NCI-H2107 treated with DMSO at 0.1 percent for 48 hours (cell line): ENCODE measurements around the gene DAAM2.

Experiments used
- DNase-seq: peaks from one replicate; lab custom pipeline; 2025; ENCODE audit not compliant: unreplicated experiment; lab: John Stamatoyannopoulos, UW

The DAAM2 gene

DNA sequence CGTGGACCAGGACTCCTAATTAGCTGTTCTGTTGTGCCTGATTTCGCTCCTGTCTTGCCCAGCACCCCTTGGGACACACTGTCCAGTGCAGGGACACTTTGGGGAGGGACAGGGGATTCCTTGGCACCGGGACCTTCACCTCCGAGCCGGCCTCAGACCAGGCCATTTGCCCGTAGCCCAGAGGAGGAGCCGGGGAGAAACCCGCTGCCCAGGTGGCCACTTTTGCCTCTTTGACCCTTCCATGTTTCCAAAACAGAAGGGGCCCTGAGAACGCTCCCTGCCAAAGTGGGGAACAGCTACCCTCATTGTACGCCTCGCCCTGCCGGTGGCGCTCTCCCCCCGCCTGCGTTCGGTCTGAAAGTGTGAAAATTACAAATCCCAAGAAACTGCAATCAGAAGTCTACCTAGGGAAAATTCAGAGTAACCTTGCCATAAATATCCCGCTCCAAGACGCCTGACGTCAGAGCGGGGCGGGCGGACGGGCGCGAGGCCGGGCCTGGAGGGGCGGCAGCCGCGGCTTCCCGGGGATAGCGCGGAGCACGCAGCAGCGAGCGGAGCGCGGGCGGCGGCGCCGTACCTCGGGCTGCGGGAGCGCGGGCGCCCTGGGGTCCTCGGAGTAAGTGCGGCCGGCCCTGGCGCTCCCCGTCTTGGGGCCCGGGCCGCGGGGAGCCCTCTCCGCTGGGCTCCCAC is at the start of gene DAAM2:
Gene DAAM2, plus strand, starts transcription at position 527 of the 690 bp plus-strand sequence. CDS start 63,927 bp downstream, outside the sequence.
- no peak for DNase-seq

GRCh38 chr6:39746795-39747194 is 45.4 kb upstream of the DAAM2 start:
- DNase-seq = no peak

- no peak for DNase-seq
Observed at GRCh38 chr6:39752835-39753724, 39.1 kb upstream of the DAAM2 start.

DNA sequence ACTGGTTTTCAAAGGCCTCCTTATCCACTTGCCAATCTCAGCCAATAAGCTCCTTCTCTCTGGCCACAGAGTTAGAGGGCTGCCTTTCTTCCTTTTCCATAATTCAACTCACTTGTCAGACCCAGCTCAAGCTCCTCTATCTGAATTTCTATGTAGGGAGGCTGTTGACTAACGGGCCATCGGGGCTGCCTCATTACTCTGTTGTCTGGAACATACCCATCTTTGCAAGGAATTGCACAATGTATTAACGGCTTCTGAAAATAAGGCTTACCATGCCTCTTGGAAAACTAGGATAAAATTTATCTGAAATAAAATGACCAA is 38.5 kb upstream of the DAAM2 start:
- DNase-seq = no peak

DNA sequence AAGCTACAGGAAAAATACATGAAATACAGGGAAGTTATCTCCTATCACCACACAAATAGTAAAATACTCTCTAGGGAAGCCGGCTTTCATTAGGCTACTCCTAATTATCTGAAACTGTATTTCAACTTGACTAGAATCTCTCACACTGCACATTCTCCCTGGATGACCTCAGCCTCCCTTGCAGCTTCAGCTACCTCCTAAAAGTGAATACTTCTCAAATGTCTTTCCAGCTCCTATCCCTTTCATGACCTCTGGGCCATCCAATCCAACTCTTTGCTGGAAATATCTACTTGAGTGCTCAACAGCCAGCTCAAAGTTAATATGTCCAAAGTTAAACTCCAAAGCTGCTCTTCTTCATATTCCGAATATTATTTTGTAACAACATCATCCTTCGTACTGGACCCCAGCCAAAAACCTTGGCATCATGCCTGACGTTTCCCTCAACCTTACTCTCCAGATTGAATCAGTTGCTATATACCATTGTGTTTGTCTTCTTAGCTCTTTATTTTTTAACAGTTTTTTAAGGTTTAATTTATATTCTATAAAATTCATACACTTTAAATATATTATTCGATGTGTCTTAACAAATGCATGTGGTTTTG is 37.6 kb upstream of the DAAM2 start:
- DNase-seq = no peak

DNA sequence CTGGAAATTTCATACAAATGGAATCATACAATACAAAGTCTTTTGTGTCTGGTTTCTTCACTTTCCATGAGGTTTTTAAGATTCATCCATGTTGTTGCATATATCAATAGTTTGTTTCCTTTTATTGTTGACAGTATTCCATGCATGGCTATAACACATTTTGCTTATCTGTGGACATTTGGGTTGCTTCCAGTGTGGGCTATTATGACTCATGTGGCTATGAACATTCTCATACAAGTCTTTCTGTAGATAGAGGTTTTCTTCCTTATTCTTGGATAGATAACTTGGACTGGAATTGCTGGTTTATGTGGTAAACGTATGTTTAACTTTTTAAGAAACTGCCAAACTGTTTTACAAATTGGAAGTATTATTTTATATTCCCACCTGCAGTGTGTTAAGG is 36.9 kb upstream of the DAAM2 start:
- no peak for DNase-seq

- DNase-seq = no peak
Observed at GRCh38 chr6:39756582-39756981, 35.6 kb upstream of the DAAM2 start.

DNA sequence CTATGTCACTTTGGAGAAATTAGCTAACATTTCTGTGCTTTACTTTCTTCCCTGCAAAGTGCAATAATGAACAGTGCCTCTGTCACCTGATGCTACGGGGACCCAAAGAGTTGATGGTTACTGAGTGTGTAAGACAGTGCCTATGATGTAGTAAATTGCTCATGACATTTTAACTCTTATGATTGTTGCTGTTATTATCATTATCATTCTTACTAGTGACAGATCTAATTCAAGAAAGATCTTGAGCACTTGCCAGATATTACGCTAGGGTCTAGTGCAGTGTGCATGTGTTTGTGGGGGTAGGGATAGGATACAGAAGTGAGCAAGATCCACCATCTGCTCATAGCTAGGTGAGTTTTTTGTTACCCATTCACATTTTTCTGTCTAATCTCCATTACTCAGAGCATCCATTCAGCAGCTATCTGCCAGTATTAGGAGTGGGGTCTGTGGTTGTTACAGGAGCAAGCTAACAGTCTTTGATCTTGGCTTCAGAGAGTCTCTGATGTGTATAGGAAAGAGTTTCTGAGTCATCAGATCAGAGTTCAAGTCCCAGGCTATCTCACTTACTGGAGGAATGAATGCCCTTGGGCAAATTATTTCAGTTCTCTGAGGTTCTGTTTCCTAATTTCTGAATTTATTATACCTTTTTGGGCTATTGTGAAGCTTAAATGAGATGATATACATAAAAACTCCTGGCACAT is 33.1 kb upstream of the DAAM2 start:
- no peak for DNase-seq

DNA sequence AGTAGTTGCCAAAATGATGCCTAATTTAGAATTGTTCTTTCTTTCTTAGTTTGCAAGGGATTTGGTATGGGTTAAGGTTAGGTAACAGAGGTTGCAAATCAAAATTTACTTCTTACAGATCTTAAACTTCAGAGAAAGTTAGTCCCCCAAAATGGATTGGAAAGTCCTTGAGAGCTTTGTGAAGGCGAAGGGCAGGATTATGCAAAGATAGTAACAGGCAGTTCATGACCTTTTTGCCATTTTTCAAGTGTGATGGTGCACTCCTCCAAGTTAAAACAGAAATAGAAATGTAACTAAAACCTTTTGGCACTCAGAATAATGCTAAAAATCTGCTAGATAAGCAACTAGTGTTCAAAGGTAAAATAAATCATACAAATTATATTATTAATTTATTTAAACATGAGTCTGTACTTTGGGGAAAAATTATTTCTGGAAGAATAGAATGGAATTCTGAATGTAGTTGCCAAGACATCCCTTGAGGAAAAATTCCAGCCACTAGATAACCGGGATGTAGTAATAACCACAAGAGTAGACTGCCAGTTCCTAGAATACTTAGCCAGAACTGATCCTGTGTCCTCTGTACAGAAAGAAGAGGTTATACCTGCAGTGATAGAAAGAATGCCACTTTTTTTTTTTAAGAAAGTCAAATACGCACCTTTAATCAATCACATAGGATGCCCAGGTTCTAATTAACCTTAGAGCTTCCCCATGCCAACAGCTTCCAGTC is 31.8 kb upstream of the DAAM2 start:
- DNase-seq = no peak

DNA sequence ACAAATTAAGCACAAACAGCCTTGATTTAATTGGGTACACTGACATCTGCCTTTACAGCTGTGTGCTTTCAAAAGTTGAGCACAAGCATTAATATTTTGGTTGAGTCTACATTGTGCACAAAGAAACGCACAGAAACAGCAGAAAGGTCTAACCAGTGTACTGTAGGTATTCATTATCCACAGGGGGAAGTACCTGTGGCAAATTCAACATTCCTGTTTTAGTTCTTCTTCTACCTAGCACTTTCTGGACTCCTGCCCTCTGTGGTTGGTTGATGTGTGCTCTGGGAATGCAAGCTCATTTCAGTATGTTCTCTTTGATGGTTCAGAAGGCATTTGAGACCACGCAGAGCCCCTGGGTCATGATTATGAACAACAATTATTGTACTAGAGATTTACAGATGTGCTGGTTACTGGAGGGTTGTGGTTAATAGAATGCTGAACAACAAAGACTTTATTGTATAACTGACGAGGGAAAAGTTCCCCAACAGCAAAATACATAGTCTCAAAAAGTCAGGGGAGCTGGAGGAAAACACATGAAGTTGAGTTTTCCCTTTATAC is 26.6 kb upstream of the DAAM2 start:
- no peak for DNase-seq

DNA sequence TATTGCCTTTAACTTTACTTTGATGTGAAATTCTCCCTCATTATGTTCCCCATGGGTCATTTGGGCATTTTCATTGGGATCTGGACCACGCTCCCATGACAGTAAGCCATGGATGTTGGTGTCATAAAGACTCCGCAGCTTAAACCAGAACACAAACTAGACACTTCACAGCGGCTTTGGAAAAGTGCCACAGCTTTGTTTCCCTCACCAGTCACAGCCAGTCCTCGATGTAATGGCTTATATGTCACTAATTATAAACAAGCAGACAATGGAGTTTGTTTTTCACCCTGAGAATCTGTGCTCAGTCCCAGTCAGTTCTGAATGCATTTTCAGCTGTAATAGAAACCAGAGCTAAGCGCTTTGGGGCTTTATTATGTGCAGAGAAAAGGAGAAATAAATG is 23.2 kb upstream of the DAAM2 start:
- peak; percentile 38 for DNase-seq

- no peak for DNase-seq
Observed at GRCh38 chr6:39770446-39770845, 21.7 kb upstream of the DAAM2 start.

DNA sequence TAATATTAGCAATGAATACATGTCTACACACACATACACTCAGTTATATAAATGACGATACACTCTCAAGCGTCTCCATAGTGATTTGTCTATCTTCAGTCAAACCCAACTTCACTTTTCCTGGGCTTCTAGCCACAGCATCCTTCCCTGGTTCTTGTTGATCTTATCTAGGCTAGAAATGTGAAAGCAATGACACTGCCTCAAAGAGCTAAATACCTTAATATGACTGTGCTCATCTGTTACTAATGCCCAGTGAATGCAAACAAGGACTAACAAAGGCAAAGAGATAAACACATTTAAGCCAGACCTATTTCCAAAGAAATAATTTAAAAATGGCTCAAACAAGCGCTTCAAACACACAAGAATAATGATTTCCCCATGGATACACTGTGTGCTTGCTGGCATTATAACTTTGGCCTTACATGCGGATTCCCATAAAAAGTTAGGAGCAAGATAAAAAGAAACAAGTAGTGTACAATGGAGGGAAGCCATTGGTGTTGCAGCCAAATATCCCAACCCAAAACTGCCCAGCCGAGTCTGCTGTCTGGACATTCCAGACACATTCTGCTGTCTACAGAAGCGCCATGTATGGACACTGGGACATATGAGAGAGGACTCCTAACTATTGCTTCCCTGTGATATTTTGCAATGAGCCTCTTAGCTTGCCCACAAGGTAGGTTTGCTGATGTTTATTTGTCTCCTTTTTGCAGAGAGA is 19.5 kb upstream of the DAAM2 start:
- no peak for DNase-seq

DNA sequence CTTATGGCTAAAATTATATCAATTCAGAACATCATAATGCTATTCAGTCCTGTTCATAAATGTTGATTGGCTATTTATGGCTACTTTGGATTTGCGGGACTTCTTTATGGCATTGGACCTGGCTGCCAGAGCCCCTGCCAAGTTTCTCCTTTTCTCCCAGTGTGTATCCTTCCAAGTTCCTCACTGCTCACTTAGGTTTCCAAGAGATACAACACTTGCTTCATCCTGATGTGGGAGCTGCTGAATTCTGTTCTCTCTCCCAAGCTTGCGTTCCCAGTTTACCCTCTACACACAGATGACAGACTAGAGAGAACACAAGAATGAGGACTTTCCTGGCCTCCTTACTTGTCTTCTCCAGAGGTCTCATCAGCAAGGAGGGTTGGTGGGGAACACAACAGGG is 18.4 kb upstream of the DAAM2 start:
- DNase-seq = no peak

DNA sequence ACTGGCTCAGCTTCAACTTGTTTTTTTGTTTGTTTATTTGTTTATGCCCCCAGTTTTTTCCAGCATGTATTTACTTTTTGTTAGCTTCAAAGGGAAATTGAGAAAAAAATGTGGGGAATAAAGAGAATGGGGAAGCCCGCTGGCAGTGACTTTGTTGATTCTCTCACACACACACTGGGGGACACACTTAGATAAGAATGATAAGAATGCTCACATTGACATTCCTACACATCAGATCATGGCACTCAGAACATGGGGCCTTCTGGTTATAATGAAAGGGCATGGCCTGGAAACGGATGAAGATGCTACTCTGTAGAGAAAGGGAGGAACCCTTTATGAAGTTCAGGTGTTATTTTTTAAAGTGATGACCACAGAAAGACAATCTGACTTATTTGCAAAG is 15.6 kb upstream of the DAAM2 start:
- DNase-seq = no peak

DNA sequence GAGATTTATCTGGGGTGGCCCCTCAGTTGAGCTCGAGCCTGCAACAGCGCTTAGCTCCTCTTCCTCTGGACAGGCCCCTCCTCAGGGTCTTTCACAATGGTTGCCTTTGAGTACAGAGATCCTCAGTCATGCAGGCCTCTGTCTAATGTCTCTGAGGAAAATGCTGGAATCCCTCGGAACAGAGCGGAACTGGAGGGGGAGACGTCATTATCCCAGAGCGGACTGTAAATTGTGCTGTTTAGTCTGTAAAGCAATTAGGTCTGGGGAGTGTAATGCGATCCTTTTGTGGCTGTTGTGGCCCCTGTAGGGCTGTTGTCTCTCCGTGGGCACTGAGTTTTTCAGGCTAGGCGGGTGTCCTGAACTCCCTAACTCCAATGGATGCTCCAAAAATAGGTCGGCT is 15.0 kb upstream of the DAAM2 start:
- DNase-seq = no peak

GRCh38 chr6:39777661-39778060 is 14.5 kb upstream of the DAAM2 start:
- no peak for DNase-seq

GRCh38 chr6:39778581-39779255 is 13.5 kb upstream of the DAAM2 start:
- no peak for DNase-seq

- no peak for DNase-seq
Observed at GRCh38 chr6:39785281-39785680, 6.9 kb upstream of the DAAM2 start.
